Measurements from ENCODE around the gene DCAF15. TPM values are rescaled to one million over a fixed set of nuclear protein-coding genes. Genes with fewer than 3 reads are reported as not detected.

Gene DCAF15
- total RNA-seq, 1 donor from 2014 or later = 85.6 TPM

GRCh38 chr19:13926010-13926409 is 26.3 kb upstream of the DCAF15 start:
- Mint-ChIP-seq H3K4me3 (no peak overlapping the region), H3K27me3 (ENCODE audit: low read depth) (no peaks in the 10 kb centered on the region), H3K4me1 (peaks cover 4% of the 10 kb centered on the region), H3K27ac (ENCODE audit: unreplicated experiment) (no peak overlapping the region), H3K36me3 (ENCODE audit: low read depth) (peaks cover 28% of the 10 kb centered on the region), H3K9me3 (peaks cover 3% of the 10 kb centered on the region)
- TF ChIP-seq CTCF (conservative IDR thresholded peaks at IDR 0.05) = no peak
- no peak for DNase-seq (ENCODE audit: low read depth, low spot score)

- peaks cover 21% of the 10 kb centered on the region for H3K36me3 Mint-ChIP-seq (ENCODE audit: low read depth)
- H3K27me3 Mint-ChIP-seq (ENCODE audit: low read depth) = no peaks in the 10 kb centered on the region
- H3K9me3 Mint-ChIP-seq = no peaks in the 10 kb centered on the region
- no peak for DNase-seq (ENCODE audit: low read depth, low spot score)
- H3K4me3 Mint-ChIP-seq = no peak overlapping the region
- no peaks in the 10 kb centered on the region for H3K4me1 Mint-ChIP-seq
- no peak overlapping the region for H3K27ac Mint-ChIP-seq (ENCODE audit: unreplicated experiment)
- no peak for TF ChIP-seq CTCF (conservative IDR thresholded peaks at IDR 0.05)
Observed at GRCh38 chr19:13926715-13927114, 25.6 kb upstream of the DCAF15 start.

- no peak for TF ChIP-seq CTCF (conservative IDR thresholded peaks at IDR 0.05)
- Mint-ChIP-seq H3K9me3 (no peaks in the 10 kb centered on the region), H3K27me3 (ENCODE audit: low read depth) (peaks cover 2% of the 10 kb centered on the region), H3K4me1 (peaks cover under 1% of the 10 kb centered on the region), H3K27ac (ENCODE audit: unreplicated experiment) (no peak overlapping the region), H3K4me3 (no peak overlapping the region), H3K36me3 (ENCODE audit: low read depth) (peaks cover 10% of the 10 kb centered on the region)
- DNase-seq (ENCODE audit: low read depth, low spot score) = no peak
Observed at GRCh38 chr19:13929340-13929739, 23.0 kb upstream of the DCAF15 start.

- Mint-ChIP-seq H3K36me3 (ENCODE audit: low read depth) (peaks cover 7% of the 10 kb centered on the region), H3K4me1 (peaks cover 7% of the 10 kb centered on the region), H3K27me3 (ENCODE audit: low read depth) (peaks cover 2% of the 10 kb centered on the region), H3K9me3 (no peaks in the 10 kb centered on the region), H3K27ac (ENCODE audit: unreplicated experiment) (no peak overlapping the region), H3K4me3 (no peak overlapping the region)
- no peak for TF ChIP-seq CTCF (conservative IDR thresholded peaks at IDR 0.05)
- DNase-seq (ENCODE audit: low read depth, low spot score) = no peak
Observed at GRCh38 chr19:13929956-13930355, 22.4 kb upstream of the DCAF15 start.

- no peak for DNase-seq (ENCODE audit: low read depth, low spot score)
- peaks cover 6% of the 10 kb centered on the region for H3K36me3 Mint-ChIP-seq (ENCODE audit: low read depth)
- peaks cover 2% of the 10 kb centered on the region for H3K27me3 Mint-ChIP-seq (ENCODE audit: low read depth)
- no peak overlapping the region for H3K27ac Mint-ChIP-seq (ENCODE audit: unreplicated experiment)
- H3K4me3 Mint-ChIP-seq = no peak overlapping the region
- H3K9me3 Mint-ChIP-seq = no peaks in the 10 kb centered on the region
- H3K4me1 Mint-ChIP-seq = peaks cover 8% of the 10 kb centered on the region
- TF ChIP-seq CTCF (conservative IDR thresholded peaks at IDR 0.05) = no peak
Observed at GRCh38 chr19:13930402-13930801, 21.9 kb upstream of the DCAF15 start.
